Common myeloid progenitor, CD34-positive (primary cell): ENCODE results near the gene TFB2M.

ENCODE experiments used
- CTCF ChIA-PET: fragments of 350-600 bp; sonication (Branson Sonifier 250); formaldehyde crosslinking; loops from one replicate; lab custom pipeline; 2021; ENCODE audit warnings: antibody characterized with exemption; lab: Charles Lee
- POLR2A ChIA-PET: fragments of 350-600 bp; sonication (Branson Sonifier 250); formaldehyde crosslinking; loops from one replicate; lab custom pipeline; 2021; ENCODE audit warnings: antibody characterized with exemption; lab: Charles Lee
- DNase-seq, 3 donors: peaks; one replicate each; pipeline versions ENCODE4 v3.0.0 to v3.0.0-alpha.2; 2013
- H3K27ac ChIP-seq, 2 experiments: 1 replicate in 1 of 2; 2 replicates in 1 of 2; pipeline ENCODE4 v1.7.0; 2013; ENCODE audit warnings: inconsistent platforms in 2 of 2, low read length in 2 of 2, mild to moderate bottlenecking in 2 of 2, low read depth in 1 of 2, moderate library complexity in 1 of 2; ENCODE audit not compliant: severe bottlenecking in 2 of 2, insufficient read depth in 1 of 2, poor library complexity in 1 of 2
- H3K27me3 ChIP-seq, 5 experiments: replicated peaks in 2 of 5; 1 replicate in 3 of 5; 2 replicates in 2 of 5; pipeline versions ENCODE4 v1.6.1 to v1.7.0; 2013; ENCODE audit warnings: low read length in 4 of 5, mild to moderate bottlenecking in 2 of 5, moderate library complexity in 2 of 5, inconsistent platforms in 1 of 5; ENCODE audit not compliant: insufficient read depth in 5 of 5, control insufficient read depth in 4 of 5
- H3K36me3 ChIP-seq, 4 experiments: 1 replicate in 2 of 4; 2 replicates in 2 of 4; pipeline versions ENCODE4 v1.6.1 to v1.7.0; 2013; ENCODE audit warnings: low read length in 3 of 4, control low read depth in 1 of 4, mild to moderate bottlenecking in 1 of 4; ENCODE audit not compliant: control insufficient read depth in 4 of 4, insufficient read depth in 4 of 4
- H3K4me1 ChIP-seq, 4 experiments: 1 replicate in 3 of 4; 2 replicates in 1 of 4; pipeline versions ENCODE4 v1.6.1 to v1.7.1; 2013; ENCODE audit warnings: low read length in 3 of 4, mild to moderate bottlenecking in 3 of 4, control low read depth in 1 of 4, inconsistent platforms in 1 of 4, moderate library complexity in 1 of 4; ENCODE audit not compliant: control insufficient read depth in 4 of 4, insufficient read depth in 4 of 4; ENCODE audit errors: control extremely low read depth in 1 of 4
- H3K4me3 ChIP-seq, 7 experiments: 1 replicate in 4 of 7; 2 replicates in 3 of 7; pipeline versions ENCODE4 v1.5.1 to v1.7.0; 2013; ENCODE audit warnings: mild to moderate bottlenecking in 7 of 7, low read length in 6 of 7, moderate library complexity in 6 of 7, inconsistent platforms in 2 of 7, low read depth in 2 of 7, control low read depth in 1 of 7; ENCODE audit not compliant: insufficient read depth in 4 of 7, control insufficient read depth in 1 of 7; ENCODE audit errors: extremely low read depth in 1 of 7
- H3K9me3 ChIP-seq, 5 experiments: 1 replicate in 4 of 5; 2 replicates in 1 of 5; pipeline versions ENCODE4 v1.6.1 to v1.7.1; 2013; ENCODE audit warnings: low read length in 4 of 5, mild to moderate bottlenecking in 2 of 5, inconsistent platforms in 1 of 5, low read depth in 1 of 5, moderate library complexity in 1 of 5; ENCODE audit not compliant: control insufficient read depth in 4 of 5, insufficient read depth in 2 of 5; ENCODE audit errors: control extremely low read depth in 1 of 5
- WGBS: methylation state at CpG from one replicate; pipeline ENCODE4 v1.1.5; 2013; ENCODE audit not compliant: insufficient coverage; 5-methylcytosine and 5-hydroxymethylcytosine counted together

TFB2M gene

DNA sequence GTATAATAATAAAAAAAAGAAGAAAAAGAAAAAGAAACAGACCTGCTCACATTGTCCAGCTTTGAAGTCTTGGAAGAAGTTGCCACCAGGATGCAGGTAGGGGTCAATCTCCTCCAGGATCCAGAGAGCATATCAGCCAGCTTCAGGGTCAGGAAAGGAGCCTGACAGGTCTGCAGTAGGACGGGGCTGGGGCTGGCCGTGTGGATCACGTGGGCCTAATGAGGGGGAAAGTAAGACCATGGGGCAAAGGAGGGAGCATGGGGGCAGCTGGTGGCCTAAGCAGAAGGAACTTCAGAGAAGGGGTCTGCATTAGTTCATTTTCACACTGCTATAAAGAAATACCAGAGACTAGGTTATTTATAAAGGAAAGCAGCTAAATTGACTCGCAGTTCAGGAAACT is 39.7 kb downstream of the TFB2M start:
- no peaks in the 10 kb centered on the region for H3K27me3 ChIP-seq
- CTCF ChIA-PET, result interaction anchor here (0.5 kb wide), 1 partner anchor 757 kb away, joined by 3 read pairs; no protein-coding TSS in a partner anchor

DNA sequence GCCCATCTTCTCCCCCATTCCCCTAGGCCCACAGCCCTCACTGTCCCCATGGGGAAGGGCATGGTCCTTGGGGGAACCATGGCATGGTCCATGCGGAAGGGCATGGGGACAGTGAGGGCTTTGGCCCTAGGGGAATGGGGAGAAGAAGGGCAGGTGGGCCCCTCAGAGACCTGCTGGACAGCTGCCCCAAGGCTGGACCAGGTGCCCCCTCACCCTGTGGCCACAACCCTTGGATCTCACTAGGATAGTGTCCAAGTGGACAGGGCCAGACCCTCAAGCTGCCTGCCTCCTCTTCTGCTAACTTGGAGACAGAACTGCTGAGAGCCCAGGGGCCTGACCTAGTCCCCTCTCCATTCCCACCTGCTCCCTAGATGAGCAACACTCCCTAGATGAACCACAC is 46.5 kb downstream of the TFB2M start:
- POLR2A ChIA-PET, result no interaction called here
- Histone ChIP-seq H3K27ac (no peak overlapping the region), H3K4me1 (no peaks in the 10 kb centered on the region), H3K9me3 (peaks cover 1 to 35% (median 25%) of the 10 kb centered on the region in 5 experiments), H3K27me3 (no peaks in the 10 kb centered on the region), H3K36me3 (no peaks in the 10 kb centered on the region), H3K4me3 (no peak overlapping the region)
- 100% methylated on average over 1 of the region's 1 CpG for WGBS
- DNase-seq, result no peak
- CTCF ChIA-PET, result interaction anchor here (0.8 kb wide), 1 partner anchor 231 kb away, joined by 3 read pairs; no protein-coding TSS in a partner anchor

More for the DNA sequence above, 39.7 kb downstream of the TFB2M start:
- Histone ChIP-seq H3K36me3 (no peaks in the 10 kb centered on the region), H3K27ac (no peak overlapping the region), H3K4me3 (no peak overlapping the region), H3K4me1 (peaks cover 0 to 13% (median 10%) of the 10 kb centered on the region in 4 experiments), H3K9me3 (peaks cover 0 to 26% (median 12%) of the 10 kb centered on the region in 5 experiments)
- DNase-seq, result no peak
- POLR2A ChIA-PET, result no interaction called here
- 100% methylated on average over 2 of the region's 4 CpGs for WGBS

DNA sequence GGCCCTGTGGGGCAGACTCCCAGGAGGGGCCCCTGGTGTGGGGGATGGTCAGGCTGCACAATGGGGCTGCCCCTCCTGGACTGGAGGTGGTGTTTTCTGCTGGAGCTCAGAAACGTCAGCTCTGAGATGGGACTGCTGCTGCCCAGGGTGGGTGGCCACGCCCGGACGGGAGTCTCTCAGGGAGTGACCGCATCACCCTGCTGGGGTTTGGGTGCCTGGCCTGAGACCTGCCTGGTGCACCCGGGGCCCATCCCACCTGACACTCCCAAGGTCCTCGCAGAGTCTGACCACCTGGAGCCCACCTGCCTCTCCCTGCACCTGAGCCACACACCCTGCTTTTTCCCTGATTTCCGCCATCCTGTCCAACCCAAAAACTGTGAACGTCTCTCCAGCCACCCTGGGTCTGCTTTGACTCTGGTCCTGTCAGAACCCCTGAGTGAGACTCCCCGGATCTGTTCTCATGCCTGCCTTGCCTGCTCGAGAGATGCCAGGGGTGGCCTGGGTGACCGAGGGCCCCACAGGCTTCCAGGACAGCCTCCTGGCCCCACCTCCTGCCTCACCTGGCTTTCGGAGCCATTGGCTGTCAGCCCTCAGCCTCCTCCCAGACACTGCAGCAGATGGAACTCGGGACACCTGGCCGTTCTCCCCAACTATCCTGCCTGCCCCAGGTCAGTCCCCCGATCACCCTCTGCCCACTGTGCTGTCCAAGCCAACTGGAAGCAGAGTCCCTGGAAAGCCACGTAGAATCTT is 47.4 kb downstream of the TFB2M start:
- 93% methylated on average over 14 of the region's 17 CpGs for WGBS
- CTCF ChIA-PET, result interaction anchor here (0.7 to 0.8 kb wide), 2 partner anchors 25 to 230 kb away, joined by 3 read pairs; no protein-coding TSS in a partner anchor
- H3K9me3 ChIP-seq, result peaks cover 1 to 43% (median 29%) of the 10 kb centered on the region in 5 experiments
- H3K27me3 ChIP-seq, result no peaks in the 10 kb centered on the region
- H3K36me3 ChIP-seq, result no peaks in the 10 kb centered on the region
- H3K4me3 ChIP-seq, result no peak overlapping the region
- POLR2A ChIA-PET, result no interaction called here
- H3K4me1 ChIP-seq, result no peaks in the 10 kb centered on the region
- DNase-seq, result no peak
- no peak overlapping the region for H3K27ac ChIP-seq

DNA sequence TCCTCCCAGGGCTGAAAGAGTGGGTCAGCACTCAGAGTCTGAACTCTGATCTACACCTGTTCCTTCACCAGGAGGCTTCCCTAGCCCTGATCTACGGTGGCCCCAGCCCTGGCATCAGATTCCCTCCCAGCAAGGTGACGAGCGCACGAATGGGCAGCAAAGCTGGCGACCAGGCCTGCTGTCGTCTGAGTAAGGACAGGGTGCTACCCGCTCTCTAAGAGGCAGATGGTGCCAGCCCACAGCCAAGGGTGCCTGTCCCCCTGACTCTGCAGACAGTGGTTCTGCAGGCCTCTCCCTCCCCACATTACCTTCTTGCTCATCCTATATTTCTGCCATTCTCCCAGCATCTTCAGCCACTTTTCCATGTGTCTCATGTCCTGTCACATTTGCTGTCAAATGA is 48.7 kb downstream of the TFB2M start:
- WGBS, result 86% methylated on average over 7 of the region's 7 CpGs
- POLR2A ChIA-PET, result interaction anchor here (0.6 kb wide), 1 partner anchor 1122 kb away, joined by 3 read pairs; no protein-coding TSS in a partner anchor
- H3K9me3 ChIP-seq, result peaks cover 1 to 53% (median 32%) of the 10 kb centered on the region in 5 experiments
- no peak overlapping the region for H3K4me3 ChIP-seq
- H3K27ac ChIP-seq, result no peak overlapping the region
- H3K36me3 ChIP-seq, result no peaks in the 10 kb centered on the region
- DNase-seq, result no peak
- H3K27me3 ChIP-seq, result no peaks in the 10 kb centered on the region
- no peaks in the 10 kb centered on the region for H3K4me1 ChIP-seq
- CTCF ChIA-PET, result no interaction called here

DNA sequence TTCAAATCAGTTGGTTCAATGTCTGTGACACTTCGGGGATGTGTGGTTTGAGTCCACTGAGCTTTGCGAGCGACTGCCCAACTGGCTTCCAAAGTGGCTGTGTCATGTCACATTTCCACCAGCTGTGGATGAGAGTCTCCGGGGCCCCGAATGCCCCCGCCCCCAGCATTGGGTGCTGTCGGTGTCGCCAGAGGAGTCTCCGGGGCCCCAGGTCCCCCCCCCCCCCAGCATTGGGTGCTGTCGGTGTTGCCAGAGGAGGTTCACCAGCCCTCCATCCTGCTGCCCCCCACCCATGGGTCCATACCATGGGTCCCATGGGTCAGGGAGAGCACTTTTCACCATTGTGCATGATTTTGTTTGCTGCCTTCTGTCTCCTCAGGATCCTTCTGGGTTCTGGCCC is 49.9 kb downstream of the TFB2M start:
- no peaks in the 10 kb centered on the region for H3K4me1 ChIP-seq
- DNase-seq, result no peak
- ChIA-PET POLR2A (no interaction called here), CTCF (interaction anchor here (1.1 to 1.4 kb wide), 2 partner anchors 19 to 34 kb away, joined by 4 read pairs; no protein-coding TSS in a partner anchor)
- H3K4me3 ChIP-seq, result no peak overlapping the region
- 97% methylated on average over 5 of the region's 10 CpGs for WGBS
- peaks cover 1 to 54% (median 32%) of the 10 kb centered on the region in 5 experiments for H3K9me3 ChIP-seq
- no peak overlapping the region for H3K27ac ChIP-seq
- H3K27me3 ChIP-seq, result no peaks in the 10 kb centered on the region
- no peaks in the 10 kb centered on the region for H3K36me3 ChIP-seq

DNA sequence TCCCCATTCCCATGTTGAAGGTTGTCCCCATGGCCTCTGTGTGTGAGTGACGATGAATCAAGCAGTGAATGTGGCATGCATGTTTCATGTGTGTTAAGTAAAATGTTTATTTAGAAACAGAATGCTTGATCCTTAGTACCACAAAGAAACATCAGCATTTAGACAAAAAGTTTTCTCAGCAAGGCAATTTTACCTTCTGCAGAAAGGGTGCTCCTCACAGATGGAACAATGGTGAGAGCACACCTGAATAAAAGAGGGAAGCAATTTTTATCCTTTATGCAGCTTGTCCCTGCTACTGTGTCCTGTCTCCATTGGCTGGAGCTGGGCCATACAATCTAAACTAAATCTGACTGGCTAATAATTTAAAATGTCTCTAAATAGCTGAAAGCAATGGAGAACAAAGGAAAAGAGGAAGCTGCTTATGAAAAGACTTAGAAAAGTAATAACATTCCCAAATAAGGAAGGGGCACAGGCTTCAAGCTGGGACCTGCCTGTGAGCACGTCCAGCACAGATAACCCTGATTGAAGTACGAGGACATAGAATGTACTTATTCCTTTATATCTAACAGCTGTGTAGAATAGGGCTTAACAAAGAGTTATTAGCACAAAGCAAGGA is 50.6 kb downstream of the TFB2M start:
- no CpG with 5 or more reads among the region's 3 CpGs for WGBS
- no peaks in the 10 kb centered on the region for H3K36me3 ChIP-seq
- H3K4me3 ChIP-seq, result no peak overlapping the region
- no peaks in the 10 kb centered on the region for H3K4me1 ChIP-seq
- no peak overlapping the region for H3K27ac ChIP-seq
- no peaks in the 10 kb centered on the region for H3K27me3 ChIP-seq
- H3K9me3 ChIP-seq, result peaks cover 1 to 54% (median 32%) of the 10 kb centered on the region in 5 experiments
- ChIA-PET POLR2A (no interaction called here), CTCF (interaction anchor here (1.1 to 1.4 kb wide), 2 partner anchors 19 to 34 kb away, joined by 4 read pairs; no protein-coding TSS in a partner anchor)
- DNase-seq, result no peak
